GM12878 (cell line): ENCODE data around the gene SBF2. TPM values are rescaled to one million over a fixed set of nuclear protein-coding genes. Genes with fewer than 3 reads are reported as not detected.

Experiments
- ATAC-seq: fragments of 200-7000 bp; cut with Tn5 transposase; 3 replicates; pipeline ENCODE4 v1.9.1; 2020; ENCODE audit warnings: mild to moderate bottlenecking, moderate library complexity
- BruUV-seq: library from RNA; stranded (reverse); fragments of 400-500 nt; replicated peaks from 2 replicates; lab custom pipeline; 2021; lab: Mats Ljungman, UMichigan
- CTCF ChIA-PET: fragments of 300-600 bp; sonication (Branson Sonifier 250); formaldehyde crosslinking; extraction: SDS; loops from one replicate; lab custom pipeline; 2021; ENCODE audit warnings: inconsistent platforms; lab: Yijun Ruan, JAX
- POLR2A ChIA-PET: fragments of 350-600 bp; formaldehyde crosslinking; extraction: SDS; loops from one replicate; lab custom pipeline; 2021; ENCODE audit warnings: inconsistent platforms; lab: Charles Lee
- RAD21 ChIA-PET: fragments of 300-600 bp; sonication (Branson Sonifier 250); formaldehyde crosslinking; loops from one replicate; lab custom pipeline; 2023; ENCODE audit warnings: antibody characterized with exemption; ENCODE audit not compliant: unreplicated experiment; lab: Charles Lee
- SMC1A ChIA-PET: fragments of 300-600 bp; sonication (Branson Sonifier 250); formaldehyde crosslinking; loops from one replicate; lab custom pipeline; 2023; ENCODE audit not compliant: unreplicated experiment, uncharacterized antibody; lab: Charles Lee
- DNase-seq: peaks from one replicate; pipeline ENCODE4 v3.0.0-alpha.2; 2011; ENCODE audit warnings: low read depth, low spot score
- FAIRE-seq: peaks from 3 replicates; lab custom pipeline; 2011; peaks lifted over from hg19 to GRCh38; lab: Jason Lieb, UNC
- H2AFZ ChIP-seq: 2 replicates; pipeline ENCODE4 v1.6.0; 2011; ENCODE audit warnings: low read depth, low read length, control low read depth; ENCODE audit not compliant: control insufficient read depth
- H3K27ac ChIP-seq: 2 replicates; pipeline ENCODE4 v1.5.1; 2011; ENCODE audit warnings: control low read depth; ENCODE audit not compliant: control insufficient read depth, insufficient read depth
- H3K27me3 ChIP-seq, 2 experiments: replicated peaks in 1 of 2; 2 replicates each; pipeline versions ENCODE4 v1.6.0 to v1.6.1; 2011; ENCODE audit warnings: low read length in 1 of 2; ENCODE audit not compliant: control insufficient read depth in 2 of 2, insufficient read depth in 2 of 2
- H3K36me3 ChIP-seq, 2 experiments: 2 replicates each; pipeline ENCODE4 v1.5.1; 2011; ENCODE audit warnings: low read length in 1 of 2; ENCODE audit not compliant: control insufficient read depth in 2 of 2, insufficient read depth in 2 of 2
- H3K4me1 ChIP-seq: 2 replicates; pipeline ENCODE4 v1.6.1; 2011; ENCODE audit warnings: mild to moderate bottlenecking, low read length, moderate library complexity, mixed read lengths; ENCODE audit not compliant: control insufficient read depth, insufficient read depth
- H3K4me2 ChIP-seq: 2 replicates; pipeline ENCODE4 v1.6.0; 2011; ENCODE audit warnings: control low read depth; ENCODE audit not compliant: control insufficient read depth, insufficient read depth
- H3K4me3 ChIP-seq: fragments of 200-600 bp; sonication (generic); 2 replicates; pipeline ENCODE4 v1.5.1; 2016
- H3K79me2 ChIP-seq: 2 replicates; pipeline ENCODE4 v1.6.0; 2011; ENCODE audit warnings: low read length; ENCODE audit not compliant: control insufficient read depth, insufficient read depth
- H3K9ac ChIP-seq: 2 replicates; pipeline ENCODE4 v1.8.0; 2011; ENCODE audit warnings: low read length, control low read depth, mixed read lengths; ENCODE audit not compliant: control insufficient read depth, insufficient read depth
- H3K9me3 ChIP-seq: replicated peaks from 3 replicates; pipeline ENCODE4 v1.5.1; 2011; ENCODE audit warnings: mild to moderate bottlenecking, low read length; ENCODE audit not compliant: control insufficient read depth, insufficient read depth
- H4K20me1 ChIP-seq: 2 replicates; pipeline ENCODE4 v1.6.0; 2011; ENCODE audit not compliant: control insufficient read depth, insufficient read depth
- ASH2L ChIP-seq: fragments of 300-600, 200-600 bp; sonication (generic); IDR thresholded peaks from 2 replicates; pipeline ENCODE4 v1.6.1; 2017; ENCODE audit warnings: low read depth, mild to moderate bottlenecking, borderline replicate concordance
- ESRRA ChIP-seq: IDR thresholded peaks from 2 replicates; pipeline ENCODE4 v1.6.1; 2012; ENCODE audit warnings: mild to moderate bottlenecking, low read length, improper control_type of control experiment
- FOXK2 ChIP-seq: fragments of 450-650 bp; IDR thresholded peaks from 2 replicates; pipeline ENCODE4 v1.6.1; 2017; ENCODE audit warnings: mild to moderate bottlenecking, moderate library complexity
- GABPA ChIP-seq: IDR thresholded peaks from 2 replicates; pipeline ENCODE4 v1.6.1; 2014; ENCODE audit warnings: antibody characterized with exemption, low read depth, mild to moderate bottlenecking, inconsistent platforms
- IKZF2 ChIP-seq, 2 experiments: fragments of 450-650 bp; IDR thresholded peaks; 2 replicates each; pipeline ENCODE4 v1.6.1; 2017; ENCODE audit warnings: mild to moderate bottlenecking in 2 of 2, moderate library complexity in 2 of 2
- MXI1 ChIP-seq: fragments of 150-350 bp; IDR thresholded peaks from 2 replicates; pipeline ENCODE4 v1.6.1; 2011; ENCODE audit warnings: low read depth, mild to moderate bottlenecking, inconsistent platforms, low read length, improper control_type of control experiment
- NFYB ChIP-seq: IDR thresholded peaks from 2 replicates; pipeline ENCODE4 v1.6.1; 2011; ENCODE audit warnings: low read depth, mild to moderate bottlenecking, low read length, improper control_type of control experiment, moderate library complexity; ENCODE audit not compliant: insufficient read depth
- NR2C1 ChIP-seq: fragments of 450-650 bp; IDR thresholded peaks from 2 replicates; pipeline ENCODE4 v1.6.1; 2017; ENCODE audit warnings: antibody characterized with exemption, mild to moderate bottlenecking, moderate library complexity
- SIN3A ChIP-seq: IDR thresholded peaks from 2 replicates; pipeline ENCODE4 v1.6.1; 2012; ENCODE audit warnings: low read depth, low read length, improper control_type of control experiment
- TAF1 ChIP-seq: IDR thresholded peaks from 2 replicates; pipeline ENCODE4 v1.6.1; 2011; ENCODE audit warnings: mild to moderate bottlenecking, low read depth, low read length, borderline replicate concordance
- TBL1XR1 ChIP-seq: IDR thresholded peaks from 2 replicates; pipeline ENCODE4 v1.6.1; 2012; ENCODE audit warnings: low read depth, low read length, improper control_type of control experiment
- TCF12 ChIP-seq: IDR thresholded peaks from 2 replicates; pipeline ENCODE4 v1.6.1; 2011; ENCODE audit warnings: low read depth, mild to moderate bottlenecking, low read length
- TCF7 ChIP-seq: IDR thresholded peaks from 2 replicates; pipeline ENCODE4 v1.6.1; 2014; ENCODE audit warnings: antibody characterized with exemption, borderline replicate concordance
- YBX1 ChIP-seq: fragments of 450-650 bp; IDR thresholded peaks from 2 replicates; pipeline ENCODE4 v1.6.1; 2016; ENCODE audit warnings: antibody characterized with exemption
- WGBS: methylation state at CpG from one replicate; pipeline ENCODE4 v1.1.6; 2016; ENCODE audit warnings: low lambda C conversion rate; ENCODE audit not compliant: insufficient replicate concordance, insufficient coverage; ENCODE audit errors: missing lambda C conversion rate; 5-methylcytosine and 5-hydroxymethylcytosine counted together
- in situ Hi-C: fragments of 300-500 bp; cut with MboI; formaldehyde crosslinking; loops from 9 replicates; pipeline ENCODE4 v1.14.3; 2018; ENCODE audit warnings: mixed read lengths
- intact Hi-C: fragments of 100-400 bp; cut with micrococcal nuclease; formaldehyde crosslinking; loops from one replicate; pipeline ENCODE4 v1.14.2; 2022; ENCODE audit not compliant: unreplicated experiment
- polyA plus RNA-seq, 11 experiments: library from polyadenylated mRNA; depleted of rRNA in 4 of 11; unstranded in 6 of 11; stranded (reverse) in 5 of 11; fragments of >200 nt; fragmentation: Nextera tagmentation in 4 of 11; fragmentation: Illumina TruSeq in 1 of 11; extraction: Ambion mirVana in 4 of 11; extraction: Trizol in 1 of 11; gene quantifications; 1 replicate in 1 of 11; 2 replicates in 10 of 11; pipeline versions ENCODE4 v1.2.1 to v1.2.3, GENCODE V29; 2011 to 2016; ENCODE audit warnings: inconsistent platforms in 2 of 11, missing spikeins in 2 of 11, low read depth in 1 of 11
- total RNA-seq, 4 experiments: library from RNA; depleted of rRNA in 3 of 4; stranded (reverse); fragments of >200 nt in 3 of 4; fragmentation: Illumina TruSeq in 1 of 4; extraction: Trizol in 1 of 4; gene quantifications; 2 replicates each; pipeline versions ENCODE4 v1.2.1 to v1.2.3, GENCODE V29; 2013 to 2021
- TF ChIP-seq, protein P1 (sequence below): fragments of 450-650 bp; IDR thresholded peaks from 2 replicates; pipeline ENCODE4 v1.6.1; 2016; ENCODE audit warnings: mild to moderate bottlenecking

The SBF2 gene
- total and polyA plus RNA-seq, 10 of the 15 experiments (the other 5 are each of a cell fraction or from before 2014, with no cell fraction given), result 0.24 to 2.3 (median 1.1) TPM

- TF ChIP-seq TCF12 (no peak), ESRRA (no peak), IKZF2 (IDR thresholded peaks at IDR 0.05) (no peak), TBL1XR1 (no peak)
- TF ChIP-seq, protein P1, sequence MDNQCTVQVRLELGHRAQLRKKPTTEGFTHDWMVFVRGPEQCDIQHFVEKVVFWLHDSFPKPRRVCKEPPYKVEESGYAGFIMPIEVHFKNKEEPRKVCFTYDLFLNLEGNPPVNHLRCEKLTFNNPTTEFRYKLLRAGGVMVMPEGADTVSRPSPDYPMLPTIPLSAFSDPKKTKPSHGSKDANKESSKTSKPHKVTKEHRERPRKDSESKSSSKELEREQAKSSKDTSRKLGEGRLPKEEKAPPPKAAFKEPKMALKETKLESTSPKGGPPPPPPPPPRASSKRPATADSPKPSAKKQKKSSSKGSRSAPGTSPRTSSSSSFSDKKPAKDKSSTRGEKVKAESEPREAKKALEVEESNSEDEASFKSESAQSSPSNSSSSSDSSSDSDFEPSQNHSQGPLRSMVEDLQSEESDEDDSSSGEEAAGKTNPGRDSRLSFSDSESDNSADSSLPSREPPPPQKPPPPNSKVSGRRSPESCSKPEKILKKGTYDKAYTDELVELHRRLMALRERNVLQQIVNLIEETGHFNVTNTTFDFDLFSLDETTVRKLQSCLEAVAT, result no peak
These were observed 521.8 kb downstream of the SBF2 start (continued) for GRCh38 chr11:9772218-9772617.

DNA sequence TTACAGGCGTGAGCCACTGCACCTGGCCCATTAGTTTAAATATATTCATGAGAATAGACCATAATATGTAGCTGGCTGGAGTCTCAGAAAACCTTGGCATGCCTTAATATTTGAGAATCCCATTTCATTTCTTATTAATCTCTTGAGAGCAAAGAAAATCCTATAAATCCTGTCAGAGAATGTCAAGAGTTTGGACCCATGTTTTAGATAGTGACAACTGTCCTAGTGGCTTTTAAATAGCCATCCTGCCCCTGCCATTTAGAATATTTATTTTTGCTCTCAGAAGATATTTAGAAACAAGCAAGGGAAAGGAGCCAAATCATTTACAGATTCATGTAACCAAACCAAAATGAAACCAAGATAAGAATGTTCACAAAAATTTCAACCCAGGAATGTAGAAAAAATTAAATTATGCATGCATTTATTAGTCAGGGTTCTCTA, 522.9 kb downstream of the SBF2 start:
- CTCF ChIA-PET, result interaction anchor here (0.5 kb wide), 1 partner anchor 261 kb away, joined by 3 read pairs; no protein-coding TSS in a partner anchor
- Histone ChIP-seq H2AFZ (no peak overlapping the region), H3K4me3 (no peak overlapping the region)
- TF ChIP-seq GABPA, result no peak
- no peak for TF ChIP-seq MXI1
- no peak for TF ChIP-seq TCF7
- TF ChIP-seq TAF1, result no peak
- no peak for TF ChIP-seq IKZF2 (IDR thresholded peaks at IDR 0.05)
- TF ChIP-seq FOXK2, result no peak
- TF ChIP-seq SIN3A, result no peak
- TF ChIP-seq NR2C1, result no peak
- no peak for TF ChIP-seq NFYB
- TF ChIP-seq YBX1, result no peak
- no peak for TF ChIP-seq ASH2L
- TF ChIP-seq, all 136 proteins: peak for 0
- no peaks in the 10 kb centered on the region for H3K36me3 ChIP-seq
- no peak for ATAC-seq
- RAD21 ChIA-PET, result no interaction called here
- no peaks in the 10 kb centered on the region for H4K20me1 ChIP-seq
- no TSS peak for BruUV-seq
- H3K9me3 ChIP-seq, result no peaks in the 10 kb centered on the region
- SMC1A ChIA-PET, result no interaction called here
- FAIRE-seq, result no peak
- intact Hi-C loops, result no loop called here
- in situ Hi-C loops, result no loop called here
- no peak overlapping the region for H3K9ac ChIP-seq
- WGBS, result 93% methylated on average over 1 of the region's 1 CpG
- H3K79me2 ChIP-seq, result no peaks in the 10 kb centered on the region
- H3K27ac ChIP-seq, result no peak overlapping the region
- H3K27me3 ChIP-seq, result no peaks in the 10 kb centered on the region
- POLR2A ChIA-PET, result no interaction called here
- no peak for DNase-seq
- H3K4me1 ChIP-seq, result no peaks in the 10 kb centered on the region
- no peak overlapping the region for H3K4me2 ChIP-seq
